IMR-90 (cell line): ENCODE results near the gene MDM4. TPM values are rescaled to one million over a fixed set of nuclear protein-coding genes. Genes with fewer than 3 reads are reported as not detected.

ENCODE experiments used
- ATAC-seq: fragments of 200-7000 bp; cut with Tn5 transposase; 2 replicates; pipeline ENCODE4 v1.9.1; 2020; ENCODE audit warnings: low read depth, mild to moderate bottlenecking, moderate library complexity
- BruUV-seq: library from RNA; stranded (reverse); fragments of 400-500 nt; replicated peaks from 2 replicates; lab custom pipeline; 2021; lab: Mats Ljungman, UMichigan
- CTCF ChIA-PET: fragments of 300-600 bp; formaldehyde crosslinking; extraction: SDS; loops from one replicate; lab custom pipeline; 2021; ENCODE audit warnings: antibody characterized with exemption; lab: Yijun Ruan, JAX
- POLR2A ChIA-PET: fragments of 300-600 bp; sonication (Branson Sonifier 250); formaldehyde crosslinking; loops from one replicate; lab custom pipeline; 2022; ENCODE audit warnings: antibody characterized with exemption; ENCODE audit not compliant: unreplicated experiment; lab: Charles Lee
- DNase-seq: peaks from one replicate; pipeline ENCODE4 v3.0.0; 2013
- H2AFZ ChIP-seq: replicated peaks from 2 replicates; pipeline ENCODE3; 2013; ENCODE audit warnings: low read length, mild to moderate bottlenecking; ENCODE audit not compliant: poor library complexity
- H2AK5ac ChIP-seq: 2 replicates; pipeline ENCODE4 v1.6.1; 2013; ENCODE audit warnings: low read depth, low read length, inconsistent platforms
- H2AK9ac ChIP-seq: replicated peaks from 2 replicates; pipeline ENCODE3; 2013; ENCODE audit warnings: mild to moderate bottlenecking, low read depth, low read length, moderate library complexity; ENCODE audit not compliant: poor library complexity
- H2BK120ac ChIP-seq: 2 replicates; pipeline ENCODE4 v1.6.1; 2013; ENCODE audit warnings: low read depth, low read length, inconsistent platforms
- H2BK15ac ChIP-seq: 3 replicates; pipeline ENCODE4 v1.6.1; 2013; ENCODE audit warnings: low read depth, low read length, inconsistent platforms
- H2BK20ac ChIP-seq: 2 replicates; pipeline ENCODE4 v1.6.1; 2013; ENCODE audit warnings: low read depth, mild to moderate bottlenecking, inconsistent platforms, low read length, moderate library complexity
- H2BK5ac ChIP-seq: 2 replicates; pipeline ENCODE4 v1.6.1; 2013; ENCODE audit warnings: mild to moderate bottlenecking, low read depth, low read length, inconsistent platforms; ENCODE audit not compliant: poor library complexity, severe bottlenecking
- H3K14ac ChIP-seq: replicated peaks from 2 replicates; pipeline ENCODE4 v1.6.1; 2013; ENCODE audit warnings: low read depth, low read length, inconsistent platforms
- H3K18ac ChIP-seq: 2 replicates; pipeline ENCODE4 v1.6.1; 2013; ENCODE audit warnings: low read depth, low read length, control low read depth
- H3K23ac ChIP-seq: 2 replicates; pipeline ENCODE4 v1.6.1; 2013; ENCODE audit warnings: low read depth, low read length, inconsistent platforms
- H3K27ac ChIP-seq: 2 replicates; pipeline ENCODE4 v1.5.1; 2013; ENCODE audit warnings: mild to moderate bottlenecking, control low read depth, low read length; ENCODE audit not compliant: insufficient read depth
- H3K27me3 ChIP-seq: 2 replicates; pipeline ENCODE4 v1.6.1; 2013; ENCODE audit warnings: low read length; ENCODE audit not compliant: control insufficient read depth, insufficient read depth
- H3K36me3 ChIP-seq: 2 replicates; pipeline ENCODE4 v1.6.1; 2013; ENCODE audit warnings: low read length, mixed read lengths; ENCODE audit not compliant: control insufficient read depth, insufficient read depth
- H3K4ac ChIP-seq: 2 replicates; pipeline ENCODE4 v1.6.1; 2013; ENCODE audit warnings: low read depth, low read length, inconsistent platforms
- H3K4me1 ChIP-seq: 2 replicates; pipeline ENCODE4 v1.6.1; 2013; ENCODE audit warnings: low read length, mixed read lengths; ENCODE audit not compliant: control insufficient read depth, insufficient read depth
- H3K4me2 ChIP-seq: 2 replicates; pipeline ENCODE4 v1.6.1; 2013; ENCODE audit warnings: low read depth, mild to moderate bottlenecking, control low read depth, low read length, moderate library complexity
- H3K4me3 ChIP-seq: 2 replicates; pipeline ENCODE4 v1.5.1; 2013; ENCODE audit warnings: low read depth, mild to moderate bottlenecking, control low read depth, low read length, moderate library complexity; ENCODE audit not compliant: insufficient read depth
- H3K56ac ChIP-seq: 2 replicates; pipeline ENCODE4 v1.6.1; 2013; ENCODE audit warnings: low read length, inconsistent platforms; ENCODE audit not compliant: insufficient read depth; ENCODE audit errors: extremely low read depth
- H3K79me1 ChIP-seq, 2 experiments: 2 replicates each; pipeline ENCODE4 v1.6.1; 2013; ENCODE audit warnings: low read length in 2 of 2, inconsistent platforms in 1 of 2, low read depth in 1 of 2
- H3K9ac ChIP-seq: 2 replicates; pipeline ENCODE4 v1.6.1; 2013; ENCODE audit warnings: low read depth, low read length, control low read depth
- H3K9me1 ChIP-seq: 2 replicates; pipeline ENCODE4 v1.6.1; 2013; ENCODE audit warnings: low read length, inconsistent platforms; ENCODE audit not compliant: insufficient read depth
- H3K9me3 ChIP-seq: 2 replicates; pipeline ENCODE4 v1.6.1; 2013; ENCODE audit warnings: low read length; ENCODE audit not compliant: control insufficient read depth, insufficient read depth
- H4K20me1 ChIP-seq: 2 replicates; pipeline ENCODE4 v1.6.1; 2013; ENCODE audit warnings: low read length, inconsistent platforms; ENCODE audit not compliant: insufficient read depth
- H4K5ac ChIP-seq: 2 replicates; pipeline ENCODE4 v1.6.1; 2013; ENCODE audit warnings: mild to moderate bottlenecking, low read depth, low read length, control low read depth
- H4K8ac ChIP-seq, 2 experiments: 2 replicates each; pipeline ENCODE4 v1.6.1; 2013; ENCODE audit warnings: low read depth in 2 of 2, low read length in 2 of 2, control low read depth in 1 of 2, inconsistent platforms in 1 of 2
- H4K91ac ChIP-seq: 2 replicates; pipeline ENCODE4 v1.6.1; 2013; ENCODE audit warnings: low read depth, low read length, inconsistent platforms; ENCODE audit not compliant: insufficient read depth
- BHLHE40 ChIP-seq: fragments of 150-350 bp; IDR thresholded peaks from 2 replicates; pipeline ENCODE4 v1.6.1; 2016; ENCODE audit warnings: mild to moderate bottlenecking, low read depth, low read length
- CEBPB ChIP-seq: IDR thresholded peaks from 2 replicates; pipeline ENCODE4 v1.6.1; 2012; ENCODE audit warnings: low read depth, low read length, improper control_type of control experiment
- MAZ ChIP-seq: IDR thresholded peaks from 2 replicates; pipeline ENCODE4 v1.6.1; 2012; ENCODE audit warnings: low read depth, mild to moderate bottlenecking, low read length, improper control_type of control experiment, moderate library complexity, borderline replicate concordance
- NFE2L2 ChIP-seq: fragments of 150-350 bp; IDR thresholded peaks from 2 replicates; pipeline ENCODE4 v1.6.1; 2016; ENCODE audit warnings: low read depth, mild to moderate bottlenecking, low read length
- RCOR1 ChIP-seq: IDR thresholded peaks from 2 replicates; pipeline ENCODE4 v1.6.1; 2012; ENCODE audit warnings: mild to moderate bottlenecking, low read length, improper control_type of control experiment; ENCODE audit not compliant: insufficient replicate concordance
- WGBS, 2 experiments: methylation state at CpG; one replicate each; pipeline versions ENCODE4 v1.1.5 to v1.1.7; 2013; ENCODE audit warnings: missing lambda C conversion rate in 2 of 2; ENCODE audit not compliant: insufficient read length in 1 of 2; ENCODE audit errors: extremely low coverage in 2 of 2; 5-methylcytosine and 5-hydroxymethylcytosine counted together
- dilution Hi-C: fragments of 300-500 bp; cut with HindIII; formaldehyde crosslinking; loops from one replicate; pipeline ENCODE4 v1.14.3; 2018; ENCODE audit warnings: low sequenced_read_pairs; ENCODE audit not compliant: unreplicated experiment
- in situ Hi-C: fragments of 300-500 bp; cut with MboI; formaldehyde crosslinking; loops from 3 replicates; pipeline ENCODE4 v1.14.3; 2019; ENCODE audit warnings: low sequenced_read_pairs, inconsistent platforms, mixed read lengths
- intact Hi-C: fragments of 100-400 bp; cut with micrococcal nuclease; formaldehyde crosslinking; loops from 2 replicates; pipeline ENCODE4 v1.10.0; 2022
- polyA plus RNA-seq, 3 experiments: library from polyadenylated mRNA; depleted of rRNA; stranded (reverse); fragments of >200 nt; gene quantifications; 2 replicates each; pipeline ENCODE4 v1.2.3, GENCODE V29; 2012; ENCODE audit warnings: low replicate concordance in 1 of 3
- total RNA-seq: library from RNA; depleted of rRNA; stranded (reverse); fragments of >200 nt; gene quantifications from 2 replicates; pipeline ENCODE4 v1.2.3, GENCODE V29; 2012
- TF ChIP-seq, protein P1 (sequence below): fragments of 150-350 bp; IDR thresholded peaks from 2 replicates; pipeline ENCODE4 v1.6.1; 2016; ENCODE audit warnings: low read depth, mild to moderate bottlenecking, low read length, moderate library complexity, borderline replicate concordance

Gene MDM4
- total and polyA plus RNA-seq, 2 of the 4 experiments (the other 2 are of a cell fraction): 7.4 to 20.1 TPM

DNA sequence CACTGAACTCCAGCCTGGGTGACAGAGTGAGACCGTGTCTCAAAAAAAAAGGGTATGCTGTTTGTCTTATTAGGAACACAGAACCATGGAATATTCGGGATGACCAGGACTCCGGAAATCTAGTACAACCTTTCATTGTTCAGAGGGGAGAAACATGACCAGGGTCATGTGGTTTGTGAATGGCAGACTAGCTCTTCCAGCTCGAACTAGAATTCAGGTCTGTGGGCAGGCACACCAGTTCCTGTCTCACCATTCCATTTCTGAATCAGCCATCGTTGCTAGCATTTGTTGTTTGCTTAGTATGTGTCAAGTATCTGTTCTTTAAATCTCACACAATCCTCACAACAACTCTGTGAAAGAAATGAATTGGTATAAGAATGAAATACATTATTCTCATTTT lies 50.9 kb downstream of the MDM4 start:
- H3K4me3 ChIP-seq: no peak overlapping the region
- H3K36me3 ChIP-seq: no peaks in the 10 kb centered on the region
- CTCF ChIA-PET: interaction anchor here (2.8 to 3.0 kb wide), 2 partner anchors 197 to 240 kb away, joined by 12 to 17 read pairs; no protein-coding TSS in a partner anchor
- H2BK5ac ChIP-seq: no peak overlapping the region
- no peak overlapping the region for H3K23ac ChIP-seq
- dilution Hi-C loops: no loop called here
- H3K4me1 ChIP-seq: no peaks in the 10 kb centered on the region
- peaks cover 2% of the 10 kb centered on the region; the same call in 1 of the 2 replicates for H3K9me1 ChIP-seq
- DNase-seq (no peak), ATAC-seq (no peak)
- no peak overlapping the region for H3K18ac ChIP-seq
- POLR2A ChIA-PET: no interaction called here
- no peak overlapping the region for H2BK15ac ChIP-seq
- no peaks in the 10 kb centered on the region for H3K27me3 ChIP-seq
- no peak overlapping the region for H2BK120ac ChIP-seq
- H2AFZ ChIP-seq: no peak overlapping the region
- no peak overlapping the region for H4K5ac ChIP-seq
- no peak overlapping the region for H4K91ac ChIP-seq
- TF ChIP-seq, protein P1, sequence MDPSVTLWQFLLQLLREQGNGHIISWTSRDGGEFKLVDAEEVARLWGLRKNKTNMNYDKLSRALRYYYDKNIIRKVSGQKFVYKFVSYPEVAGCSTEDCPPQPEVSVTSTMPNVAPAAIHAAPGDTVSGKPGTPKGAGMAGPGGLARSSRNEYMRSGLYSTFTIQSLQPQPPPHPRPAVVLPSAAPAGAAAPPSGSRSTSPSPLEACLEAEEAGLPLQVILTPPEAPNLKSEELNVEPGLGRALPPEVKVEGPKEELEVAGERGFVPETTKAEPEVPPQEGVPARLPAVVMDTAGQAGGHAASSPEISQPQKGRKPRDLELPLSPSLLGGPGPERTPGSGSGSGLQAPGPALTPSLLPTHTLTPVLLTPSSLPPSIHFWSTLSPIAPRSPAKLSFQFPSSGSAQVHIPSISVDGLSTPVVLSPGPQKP: no peak
- TF ChIP-seq CEBPB (no peak), MAZ (no peak), NFE2L2 (no peak), BHLHE40 (no peak), RCOR1 (no peak)
- H2AK9ac ChIP-seq: no peak overlapping the region
- H3K4me2 ChIP-seq: no peak overlapping the region
- H3K27ac ChIP-seq: no peak overlapping the region
- intact Hi-C loops: loop anchor here (5.0 kb wide), 1 partner anchor 180 kb away; no protein-coding TSS in a partner anchor
- no peak overlapping the region for H3K4ac ChIP-seq
- no peak overlapping the region for H2BK20ac ChIP-seq
- no TSS peak for BruUV-seq
- H3K9me3 ChIP-seq: no peaks in the 10 kb centered on the region
- no peak overlapping the region for H4K8ac ChIP-seq
- no peak overlapping the region for H3K56ac ChIP-seq
- H3K14ac ChIP-seq: no peak overlapping the region
- H3K9ac ChIP-seq: no peak overlapping the region
- H2AK5ac ChIP-seq: no peak overlapping the region
- no peaks in the 10 kb centered on the region for H3K79me1 ChIP-seq
- no CpG with 5 or more reads among the region's 5 CpGs for WGBS, 2 experiments
- H4K20me1 ChIP-seq: no peaks in the 10 kb centered on the region
- in situ Hi-C loops: loop anchor here (5.0 kb wide), 1 partner anchor 240 kb away; no protein-coding TSS in a partner anchor
